Measurements from ENCODE around the gene EVI5L. TPM values are rescaled to one million over a fixed set of nuclear protein-coding genes. Genes with fewer than 3 reads are reported as not detected.

The EVI5L gene
- total and polyA plus RNA-seq, 2 of the 13 experiments (the other 11 are each of a cell fraction or from before 2014, with no cell fraction given) = 1.7 to 2.4 TPM

DNA sequence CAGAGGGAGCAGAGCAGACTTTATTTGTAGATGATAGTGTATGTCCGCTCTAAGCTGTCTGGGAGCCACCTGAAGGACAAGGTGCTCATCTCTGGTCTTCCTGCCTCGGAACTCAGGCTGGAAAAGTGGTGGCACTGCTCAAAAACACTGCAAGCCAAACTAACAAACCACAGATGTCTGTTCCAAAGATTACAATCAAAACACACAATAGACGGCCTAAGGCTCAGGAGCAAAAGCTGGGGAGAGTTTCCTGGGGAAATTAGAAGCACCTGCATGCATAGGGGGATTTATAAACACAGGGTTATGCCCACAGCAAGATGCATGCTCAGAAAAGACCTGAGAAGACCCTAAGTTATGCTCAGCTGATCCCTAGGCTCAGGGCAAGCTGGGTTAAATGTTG lies 9.4 kb upstream of the EVI5L start (continued):
- TF ChIP-seq, protein P1, sequence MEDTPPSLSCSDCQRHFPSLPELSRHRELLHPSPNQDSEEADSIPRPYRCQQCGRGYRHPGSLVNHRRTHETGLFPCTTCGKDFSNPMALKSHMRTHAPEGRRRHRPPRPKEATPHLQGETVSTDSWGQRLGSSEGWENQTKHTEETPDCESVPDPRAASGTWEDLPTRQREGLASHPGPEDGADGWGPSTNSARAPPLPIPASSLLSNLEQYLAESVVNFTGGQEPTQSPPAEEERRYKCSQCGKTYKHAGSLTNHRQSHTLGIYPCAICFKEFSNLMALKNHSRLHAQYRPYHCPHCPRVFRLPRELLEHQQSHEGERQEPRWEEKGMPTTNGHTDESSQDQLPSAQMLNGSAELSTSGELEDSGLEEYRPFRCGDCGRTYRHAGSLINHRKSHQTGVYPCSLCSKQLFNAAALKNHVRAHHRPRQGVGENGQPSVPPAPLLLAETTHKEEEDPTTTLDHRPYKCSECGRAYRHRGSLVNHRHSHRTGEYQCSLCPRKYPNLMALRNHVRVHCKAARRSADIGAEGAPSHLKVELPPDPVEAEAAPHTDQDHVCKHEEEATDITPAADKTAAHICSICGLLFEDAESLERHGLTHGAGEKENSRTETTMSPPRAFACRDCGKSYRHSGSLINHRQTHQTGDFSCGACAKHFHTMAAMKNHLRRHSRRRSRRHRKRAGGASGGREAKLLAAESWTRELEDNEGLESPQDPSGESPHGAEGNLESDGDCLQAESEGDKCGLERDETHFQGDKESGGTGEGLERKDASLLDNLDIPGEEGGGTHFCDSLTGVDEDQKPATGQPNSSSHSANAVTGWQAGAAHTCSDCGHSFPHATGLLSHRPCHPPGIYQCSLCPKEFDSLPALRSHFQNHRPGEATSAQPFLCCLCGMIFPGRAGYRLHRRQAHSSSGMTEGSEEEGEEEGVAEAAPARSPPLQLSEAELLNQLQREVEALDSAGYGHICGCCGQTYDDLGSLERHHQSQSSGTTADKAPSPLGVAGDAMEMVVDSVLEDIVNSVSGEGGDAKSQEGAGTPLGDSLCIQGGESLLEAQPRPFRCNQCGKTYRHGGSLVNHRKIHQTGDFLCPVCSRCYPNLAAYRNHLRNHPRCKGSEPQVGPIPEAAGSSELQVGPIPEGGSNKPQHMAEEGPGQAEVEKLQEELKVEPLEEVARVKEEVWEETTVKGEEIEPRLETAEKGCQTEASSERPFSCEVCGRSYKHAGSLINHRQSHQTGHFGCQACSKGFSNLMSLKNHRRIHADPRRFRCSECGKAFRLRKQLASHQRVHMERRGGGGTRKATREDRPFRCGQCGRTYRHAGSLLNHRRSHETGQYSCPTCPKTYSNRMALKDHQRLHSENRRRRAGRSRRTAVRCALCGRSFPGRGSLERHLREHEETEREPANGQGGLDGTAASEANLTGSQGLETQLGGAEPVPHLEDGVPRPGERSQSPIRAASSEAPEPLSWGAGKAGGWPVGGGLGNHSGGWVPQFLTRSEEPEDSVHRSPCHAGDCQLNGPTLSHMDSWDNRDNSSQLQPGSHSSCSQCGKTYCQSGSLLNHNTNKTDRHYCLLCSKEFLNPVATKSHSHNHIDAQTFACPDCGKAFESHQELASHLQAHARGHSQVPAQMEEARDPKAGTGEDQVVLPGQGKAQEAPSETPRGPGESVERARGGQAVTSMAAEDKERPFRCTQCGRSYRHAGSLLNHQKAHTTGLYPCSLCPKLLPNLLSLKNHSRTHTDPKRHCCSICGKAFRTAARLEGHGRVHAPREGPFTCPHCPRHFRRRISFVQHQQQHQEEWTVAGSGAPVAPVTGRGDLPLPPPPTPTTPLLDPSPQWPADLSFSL (CRISPR knock-in tag; IDR thresholded peaks at IDR 0.05) = no peak
- no peak for TF ChIP-seq ZNF414 (CRISPR knock-in tag; IDR thresholded peaks at IDR 0.05)
- no peak for TF ChIP-seq SPEN (CRISPR knock-in tag; IDR thresholded peaks at IDR 0.05; ENCODE audit: low read depth)
- TF ChIP-seq, protein P2, sequence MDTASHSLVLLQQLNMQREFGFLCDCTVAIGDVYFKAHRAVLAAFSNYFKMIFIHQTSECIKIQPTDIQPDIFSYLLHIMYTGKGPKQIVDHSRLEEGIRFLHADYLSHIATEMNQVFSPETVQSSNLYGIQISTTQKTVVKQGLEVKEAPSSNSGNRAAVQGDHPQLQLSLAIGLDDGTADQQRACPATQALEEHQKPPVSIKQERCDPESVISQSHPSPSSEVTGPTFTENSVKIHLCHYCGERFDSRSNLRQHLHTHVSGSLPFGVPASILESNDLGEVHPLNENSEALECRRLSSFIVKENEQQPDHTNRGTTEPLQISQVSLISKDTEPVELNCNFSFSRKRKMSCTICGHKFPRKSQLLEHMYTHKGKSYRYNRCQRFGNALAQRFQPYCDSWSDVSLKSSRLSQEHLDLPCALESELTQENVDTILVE (CRISPR knock-in tag; IDR thresholded peaks at IDR 0.05) = no peak
